Uterus (tissue), 4 donors: ENCODE results near the gene EPB41. TPM values are rescaled to one million over a fixed set of nuclear protein-coding genes. Genes with fewer than 3 reads are reported as not detected.
A peak's percentile ranks its signal among the peaks of the same experiment; 100 is the strongest.

Experiments
- DNase-seq, 2 donors: peaks; one replicate each; pipeline ENCODE4 v3.0.0-alpha.2; 2019 to 2020
- H3K27ac ChIP-seq, 2 donors: fragments of 200-600 bp; sonication (generic); 1 replicate in 1 of 2; 2 replicates in 1 of 2; pipeline ENCODE4 v1.5.1; 2016 to 2018
- H3K27me3 ChIP-seq, 2 donors: fragments of 200-600 bp; sonication (generic); one replicate each; pipeline ENCODE4 v1.5.1; 2018 to 2019; ENCODE audit warnings: control low read depth in 1 of 2
- H3K36me3 ChIP-seq, 2 donors: fragments of 200-600 bp; sonication (generic); one replicate each; pipeline ENCODE4 v1.5.1; 2019; ENCODE audit warnings: control low read depth in 1 of 2
- H3K4me1 ChIP-seq, 2 donors: fragments of 200-600 bp; sonication (generic); one replicate each; pipeline ENCODE4 v1.5.1; 2018 to 2019; ENCODE audit warnings: control low read depth in 1 of 2
- H3K4me3 ChIP-seq, 2 donors: fragments of 200-600 bp; sonication (generic); 1 replicate in 1 of 2; 2 replicates in 1 of 2; pipeline ENCODE4 v1.5.1; 2018 to 2019; ENCODE audit warnings: mild to moderate bottlenecking in 1 of 2
- H3K9me3 ChIP-seq, 2 donors: fragments of 200-600 bp; sonication (generic); one replicate each; pipeline ENCODE4 v1.5.1; 2019; ENCODE audit warnings: control low read depth in 1 of 2
- CTCF ChIP-seq, 4 experiments: fragments of 200-600 bp in 2 of 4; fragments of 450-650 bp in 2 of 4; sonication (generic) in 2 of 4; IDR thresholded peaks; one replicate each; pipeline ENCODE4 v1.5.1; 2016 to 2019; ENCODE audit warnings: antibody characterized with exemption in 4 of 4, mild to moderate bottlenecking in 2 of 4, moderate library complexity in 1 of 4
- POLR2A ChIP-seq, 2 donors: fragments of 450-650 bp; IDR thresholded peaks; one replicate each; pipeline ENCODE4 v1.6.1; 2016; ENCODE audit warnings: antibody characterized with exemption in 2 of 2, mild to moderate bottlenecking in 1 of 2, moderate library complexity in 1 of 2
- intact Hi-C: fragments of 100-400 bp; cut with DNase I; formaldehyde crosslinking; loops from one replicate; pipeline ENCODE4 v1.15.1; 2023; ENCODE audit warnings: low total_unique reads
- total RNA-seq, 4 donors: library from RNA; depleted of rRNA in 3 of 4; stranded (reverse); fragments of >200 nt in 3 of 4; gene quantifications; one replicate each; pipeline versions ENCODE4 v1.1.0 to v1.2.4, GENCODE V29; 2014 to 2023
- donor health status: DM: yes; HTN: yes; CAD: no.

The EPB41 gene
- total RNA-seq, 4 donors from 2014 or later = 16.2 to 1,146 (median 45.4) TPM

- H3K27ac ChIP-seq = peak overlapping the region; percentile 1 to 30
- no peaks in the 10 kb centered on the region for H3K36me3 ChIP-seq
- H3K4me3 ChIP-seq = no peak overlapping the region
- peak; percentile 37 to 69 for DNase-seq
- intact Hi-C loops = no loop called here
- no peaks in the 10 kb centered on the region for H3K27me3 ChIP-seq
- H3K9me3 ChIP-seq = no peaks in the 10 kb centered on the region
- no peaks in the 10 kb centered on the region for H3K4me1 ChIP-seq
- TF ChIP-seq CTCF (IDR thresholded peaks at IDR 0.05) (no peak), POLR2A (IDR thresholded peaks at IDR 0.05) (no peak)
These were observed 18.3 kb upstream of the EPB41 start for GRCh38 chr1:28895896-28896608.

GRCh38 chr1:28896609-28896986 is 17.8 kb upstream of the EPB41 start:
- Histone ChIP-seq H3K9me3 (no peaks in the 10 kb centered on the region), H3K36me3 (no peaks in the 10 kb centered on the region), H3K27me3 (no peaks in the 10 kb centered on the region), H3K4me3 (no peak overlapping the region), H3K27ac (no peak overlapping the region), H3K4me1 (no peaks in the 10 kb centered on the region)
- intact Hi-C loops = no loop called here
- DNase-seq = no peak
- TF ChIP-seq CTCF (IDR thresholded peaks at IDR 0.05) (no peak), POLR2A (IDR thresholded peaks at IDR 0.05) (no peak)

GRCh38 chr1:28897789-28898188 is 16.6 kb upstream of the EPB41 start:
- Histone ChIP-seq H3K36me3 (no peaks in the 10 kb centered on the region), H3K4me1 (no peaks in the 10 kb centered on the region), H3K9me3 (no peaks in the 10 kb centered on the region), H3K4me3 (no peak overlapping the region), H3K27ac (peak overlapping the region; percentile 5 to 26), H3K27me3 (no peaks in the 10 kb centered on the region)
- intact Hi-C loops = no loop called here
- TF ChIP-seq CTCF (IDR thresholded peaks at IDR 0.05) (no peak), POLR2A (IDR thresholded peaks at IDR 0.05) (no peak)
- no peak for DNase-seq

- TF ChIP-seq CTCF (IDR thresholded peaks at IDR 0.05) (no peak), POLR2A (IDR thresholded peaks at IDR 0.05) (peak in 1 of 2 donors; percentile 5)
- H3K36me3 ChIP-seq = no peaks in the 10 kb centered on the region
- DNase-seq = peak in 1 of 2 donors; percentile 42
- intact Hi-C loops = no loop called here
- no peaks in the 10 kb centered on the region for H3K4me1 ChIP-seq
- H3K27ac ChIP-seq = peak overlapping the region; percentile 5 to 26
- no peaks in the 10 kb centered on the region for H3K27me3 ChIP-seq
- no peaks in the 10 kb centered on the region for H3K9me3 ChIP-seq
- no peak overlapping the region for H3K4me3 ChIP-seq
These were observed 15.9 kb upstream of the EPB41 start for GRCh38 chr1:28898405-28898881.

DNA sequence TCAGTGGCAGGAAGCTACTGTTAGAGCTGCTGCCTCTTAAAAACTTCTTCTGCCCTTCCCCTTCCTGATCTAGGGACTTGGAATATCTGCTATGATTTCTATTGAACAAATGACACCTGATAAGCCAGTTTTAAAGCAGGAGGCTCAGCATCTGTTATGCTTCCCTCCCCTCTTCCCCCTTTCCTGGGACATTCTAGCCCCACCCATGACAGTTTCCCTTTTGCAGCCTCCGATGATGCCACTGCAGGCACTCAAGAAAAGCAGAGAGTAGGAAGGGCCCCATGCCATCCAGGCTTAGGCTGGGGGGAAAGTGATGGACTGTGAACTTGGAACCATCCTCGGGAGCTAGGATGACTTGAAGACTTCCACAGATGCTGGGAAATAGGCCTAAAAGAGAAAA is 15.1 kb upstream of the EPB41 start:
- intact Hi-C loops = no loop called here
- no peak for DNase-seq
- H3K27me3 ChIP-seq = no peaks in the 10 kb centered on the region
- no peaks in the 10 kb centered on the region for H3K9me3 ChIP-seq
- no peak for TF ChIP-seq CTCF (IDR thresholded peaks at IDR 0.05)
- TF ChIP-seq POLR2A (IDR thresholded peaks at IDR 0.05) = no peak
- H3K27ac ChIP-seq = peak overlapping the region in 1 of 2 donors; percentile 14
- no peaks in the 10 kb centered on the region for H3K4me1 ChIP-seq
- no peaks in the 10 kb centered on the region for H3K36me3 ChIP-seq
- H3K4me3 ChIP-seq = no peak overlapping the region
